Tibial nerve (tissue), 4 donors: ENCODE results near the gene HSPB7. TPM values are rescaled to one million over a fixed set of nuclear protein-coding genes. Genes with fewer than 3 reads are reported as not detected.
"Not testable (repeated sequence)": the region's sequence is repeated elsewhere in the genome, so short reads cannot be mapped to it uniquely, and the experiment has no call there.

ENCODE experiments used
- DNase-seq, 2 donors: peaks; one replicate each; pipeline ENCODE4 v3.0.0-alpha.2; 2019; ENCODE audit warnings: low spot score in 2 of 2
- H3K27ac ChIP-seq, 4 donors: fragments of 200-600 bp; sonication (generic) in 3 of 4; one replicate each; pipeline ENCODE4 v1.5.1; 2017 to 2019; ENCODE audit warnings: mild to moderate bottlenecking in 1 of 4
- H3K27me3 ChIP-seq, 2 donors: fragments of 200-600 bp; sonication (generic) in 1 of 2; one replicate each; pipeline versions ENCODE4 v1.5.1 to v1.6.0; 2017 to 2019
- H3K36me3 ChIP-seq, 3 donors: fragments of 200-600 bp; sonication (generic); one replicate each; pipeline ENCODE4 v1.5.1; 2018 to 2019
- H3K4me1 ChIP-seq, 4 donors: fragments of 200-600 bp; sonication (generic) in 3 of 4; one replicate each; pipeline ENCODE4 v1.5.1; 2017 to 2019
- H3K4me3 ChIP-seq, 4 donors: fragments of 200-600 bp; sonication (generic) in 3 of 4; one replicate each; pipeline ENCODE4 v1.5.1; 2017 to 2019; ENCODE audit warnings: mild to moderate bottlenecking in 1 of 4, moderate library complexity in 1 of 4
- H3K9me3 ChIP-seq, 4 donors: fragments of 200-600 bp; sonication (generic) in 3 of 4; one replicate each; pipeline ENCODE4 v1.5.1; 2017 to 2019
- EP300 ChIP-seq, 2 donors: sonication (generic); formaldehyde crosslinking; IDR thresholded peaks; one replicate each; pipeline ENCODE4 v1.6.1; 2017; ENCODE audit warnings: antibody characterized with exemption in 2 of 2, mild to moderate bottlenecking in 1 of 2
- POLR2A ChIP-seq, 2 donors: fragments of 450-650 bp; IDR thresholded peaks; one replicate each; pipeline ENCODE4 v1.6.1; 2017; ENCODE audit warnings: antibody characterized with exemption in 2 of 2, mild to moderate bottlenecking in 2 of 2, moderate library complexity in 2 of 2
- WGBS, 2 donors: methylation state at CpG; one replicate each; pipeline ENCODE4 v1.1.5; 2018; 5-methylcytosine and 5-hydroxymethylcytosine counted together
- total RNA-seq, 4 donors: library from RNA; depleted of rRNA; stranded (reverse); fragments of >200 nt; gene quantifications; one replicate each; pipeline ENCODE4 v1.1.0, GENCODE V29; 2016
- TF ChIP-seq, protein P1 (sequence below), 5 experiments: fragments of 200-600 bp in 3 of 5; fragments of 450-650 bp in 2 of 5; sonication (generic) in 3 of 5; IDR thresholded peaks; one replicate each; pipeline ENCODE4 v1.5.1; 2016 to 2019; ENCODE audit warnings: antibody characterized with exemption in 5 of 5, mild to moderate bottlenecking in 3 of 5, moderate library complexity in 2 of 5

HSPB7 gene
- total RNA-seq, 4 donors from 2014 or later, result 10.4 to 42.6 (median 27.6) TPM

DNA sequence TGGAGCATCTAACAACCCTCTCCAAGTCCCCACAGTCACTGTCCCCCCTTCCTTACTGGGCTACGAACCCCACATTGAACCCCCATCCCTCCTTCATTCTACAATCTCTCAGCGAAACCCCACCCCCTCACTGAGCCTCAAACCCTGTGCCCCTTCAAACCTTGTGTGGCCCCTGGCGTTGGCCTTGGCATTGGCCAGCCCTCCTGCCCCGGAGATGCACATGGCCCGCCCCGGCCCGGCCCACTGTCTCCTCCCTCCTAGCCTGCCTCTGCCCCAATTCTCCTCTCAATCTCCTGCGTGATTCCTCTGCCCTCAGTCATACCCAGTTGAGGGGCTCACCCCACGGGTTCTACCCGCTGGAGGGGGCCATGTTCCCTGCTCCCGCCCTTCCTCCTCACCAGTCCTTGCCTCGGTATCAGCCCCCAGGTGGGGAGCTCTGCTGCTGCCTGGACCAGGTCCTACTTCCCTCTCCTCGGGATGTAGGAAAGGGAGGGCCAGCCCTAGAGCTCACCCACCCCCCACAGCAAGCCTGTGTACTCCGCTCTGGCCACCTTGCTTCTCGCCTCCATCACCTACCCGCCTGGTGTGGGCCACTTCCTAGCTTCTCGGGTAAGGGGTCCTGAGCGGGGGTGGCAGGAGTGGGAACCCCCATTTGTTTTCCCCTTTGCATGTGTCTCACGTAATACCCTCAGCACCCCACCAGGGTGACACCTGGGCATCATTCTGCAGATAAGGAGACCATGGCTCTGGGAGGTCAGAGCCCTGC is 10.6 kb upstream of the HSPB7 start:
- TF ChIP-seq EP300 (IDR thresholded peaks at IDR 0.05), result no peak
- TF ChIP-seq POLR2A (IDR thresholded peaks at IDR 0.05), result no peak
- TF ChIP-seq, protein P1, sequence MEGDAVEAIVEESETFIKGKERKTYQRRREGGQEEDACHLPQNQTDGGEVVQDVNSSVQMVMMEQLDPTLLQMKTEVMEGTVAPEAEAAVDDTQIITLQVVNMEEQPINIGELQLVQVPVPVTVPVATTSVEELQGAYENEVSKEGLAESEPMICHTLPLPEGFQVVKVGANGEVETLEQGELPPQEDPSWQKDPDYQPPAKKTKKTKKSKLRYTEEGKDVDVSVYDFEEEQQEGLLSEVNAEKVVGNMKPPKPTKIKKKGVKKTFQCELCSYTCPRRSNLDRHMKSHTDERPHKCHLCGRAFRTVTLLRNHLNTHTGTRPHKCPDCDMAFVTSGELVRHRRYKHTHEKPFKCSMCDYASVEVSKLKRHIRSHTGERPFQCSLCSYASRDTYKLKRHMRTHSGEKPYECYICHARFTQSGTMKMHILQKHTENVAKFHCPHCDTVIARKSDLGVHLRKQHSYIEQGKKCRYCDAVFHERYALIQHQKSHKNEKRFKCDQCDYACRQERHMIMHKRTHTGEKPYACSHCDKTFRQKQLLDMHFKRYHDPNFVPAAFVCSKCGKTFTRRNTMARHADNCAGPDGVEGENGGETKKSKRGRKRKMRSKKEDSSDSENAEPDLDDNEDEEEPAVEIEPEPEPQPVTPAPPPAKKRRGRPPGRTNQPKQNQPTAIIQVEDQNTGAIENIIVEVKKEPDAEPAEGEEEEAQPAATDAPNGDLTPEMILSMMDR (IDR thresholded peaks at IDR 0.05), result no peak
- H3K27ac ChIP-seq, result no peak overlapping the region
- WGBS, 2 donors, result 56 to 59% methylated on average over 19 of the region's 19 CpGs
- no peak for DNase-seq
- no peaks in the 10 kb centered on the region for H3K9me3 ChIP-seq
- no peaks in the 10 kb centered on the region for H3K36me3 ChIP-seq
- no peak overlapping the region for H3K4me3 ChIP-seq
- H3K4me1 ChIP-seq, result peaks cover 0 to 20% (median 8%) of the 10 kb centered on the region in 4 donors
- peaks cover 0 to 35% of the 10 kb centered on the region in 2 donors for H3K27me3 ChIP-seq

DNA sequence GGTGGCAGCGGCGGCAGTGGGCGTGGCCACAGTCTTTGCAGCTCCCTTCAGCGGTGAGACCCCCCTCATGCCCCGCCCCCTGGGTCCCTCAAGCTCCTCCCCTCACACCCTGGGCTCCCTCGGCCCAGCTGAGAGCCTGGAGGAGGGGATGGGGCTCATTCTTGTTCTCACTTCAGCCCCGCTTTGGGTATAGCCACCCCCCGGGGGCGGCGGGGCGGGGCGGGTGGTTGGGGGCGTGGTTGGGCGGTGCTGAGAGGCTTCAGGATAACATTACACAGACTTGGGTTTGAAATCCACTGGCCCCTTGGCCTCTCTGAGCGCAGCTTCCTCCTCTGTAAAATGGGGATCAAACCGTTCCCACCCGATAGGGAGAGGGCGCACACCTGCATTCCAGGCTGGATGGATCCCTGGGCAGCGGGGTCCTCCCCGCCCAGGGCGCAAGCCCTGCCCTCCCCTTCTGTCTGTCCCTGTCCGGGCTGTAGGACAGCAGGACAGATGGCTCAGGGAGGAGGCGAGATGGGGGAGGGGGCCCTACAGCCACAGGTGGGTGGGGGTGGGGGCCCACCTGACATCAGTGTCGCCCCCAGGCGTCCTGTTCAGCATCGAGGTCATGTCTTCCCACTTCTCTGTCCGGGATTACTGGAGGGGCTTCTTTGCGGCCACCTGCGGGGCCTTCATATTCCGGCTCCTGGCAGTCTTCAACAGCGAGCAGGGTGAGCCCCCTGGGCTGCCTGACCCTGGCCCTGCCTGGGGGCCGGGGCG is 9.1 kb upstream of the HSPB7 start:
- TF ChIP-seq EP300 (IDR thresholded peaks at IDR 0.05) (no peak), POLR2A (IDR thresholded peaks at IDR 0.05) (no peak)
- TF ChIP-seq, protein P1 (IDR thresholded peaks at IDR 0.05), result no peak
- Histone ChIP-seq H3K4me3 (peak overlapping the region in 3 of 4 donors; percentile 3 to 37 (median 18)), H3K27ac (no peak overlapping the region), H3K9me3 (no peaks in the 10 kb centered on the region), H3K36me3 (no peaks in the 10 kb centered on the region), H3K27me3 (peaks cover 0 to 35% of the 10 kb centered on the region in 2 donors), H3K4me1 (peaks cover 0 to 12% (median 8%) of the 10 kb centered on the region in 4 donors)
- WGBS, 2 donors, result 10 to 16% methylated on average over 17 to 19 of the region's 33 CpGs
- DNase-seq, result no peak

DNA sequence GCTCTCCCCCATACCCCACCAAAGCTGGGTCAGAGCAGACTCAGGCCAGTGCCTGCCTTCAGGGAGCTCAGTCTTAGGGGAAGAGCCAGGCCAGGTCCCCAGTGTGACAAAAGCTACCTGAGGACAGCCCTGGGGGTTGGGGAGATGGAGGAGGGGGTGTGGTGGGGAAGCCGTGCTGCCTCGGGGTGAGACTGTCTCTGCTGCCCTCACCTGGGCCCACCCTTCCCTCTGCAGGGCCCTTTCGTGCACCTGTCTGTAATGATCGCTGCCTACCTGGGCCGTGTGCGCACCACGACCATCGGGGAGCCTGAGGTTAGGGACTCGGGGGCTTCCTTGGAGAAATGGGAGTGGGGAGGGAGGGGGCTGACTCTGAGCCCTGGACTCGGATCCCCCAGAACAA is 8.5 kb upstream of the HSPB7 start:
- H3K36me3 ChIP-seq, DNase-seq, H3K27ac ChIP-seq, H3K4me3 ChIP-seq, H3K9me3 ChIP-seq: not testable (repeated sequence)
- peaks cover 0 to 35% of the 10 kb centered on the region in 2 donors for H3K27me3 ChIP-seq
- H3K4me1 ChIP-seq, result peaks cover 0 to 12% (median 8%) of the 10 kb centered on the region in 4 donors
- WGBS, 2 donors, result 15 to 21% methylated on average over 4 to 9 of the region's 10 CpGs

DNA sequence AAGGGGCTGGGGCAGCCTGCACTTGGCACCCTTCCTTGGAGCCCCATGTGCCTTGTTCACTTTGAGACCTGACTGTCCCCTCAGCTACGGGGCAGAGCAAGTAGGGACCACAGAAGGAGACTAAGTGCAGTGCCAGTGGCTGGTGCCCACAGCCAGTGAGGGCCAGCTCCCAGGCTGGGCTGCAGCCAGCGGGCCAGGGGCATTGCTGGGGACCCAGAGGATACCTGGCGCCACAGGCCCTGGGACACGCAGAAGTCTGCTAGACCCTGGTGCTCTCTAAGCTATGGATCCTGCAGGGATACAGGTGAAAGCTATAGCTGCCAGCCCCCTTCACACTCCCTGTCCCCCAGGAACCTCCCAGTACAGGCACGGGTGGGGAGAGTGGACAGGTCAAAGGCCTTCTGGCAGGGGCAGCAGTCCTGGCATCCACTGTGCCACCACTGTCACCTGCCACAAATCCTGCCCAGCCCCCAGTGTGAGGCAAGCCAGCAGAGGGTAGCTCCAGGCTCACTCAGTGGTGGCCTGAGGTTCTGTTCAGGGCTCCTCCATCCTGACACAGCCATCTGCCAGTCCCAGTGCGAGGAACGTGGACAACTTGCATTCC is 5.3 kb upstream of the HSPB7 start:
- H3K27me3 ChIP-seq, result peaks cover 0 to 13% of the 10 kb centered on the region in 2 donors
- H3K4me3 ChIP-seq, result no peak overlapping the region
- H3K27ac ChIP-seq, result no peak overlapping the region
- no peaks in the 10 kb centered on the region for H3K36me3 ChIP-seq
- no peaks in the 10 kb centered on the region for H3K9me3 ChIP-seq
- no peak for DNase-seq
- peaks cover 0 to 32% (median 19%) of the 10 kb centered on the region in 4 donors for H3K4me1 ChIP-seq
- TF ChIP-seq EP300 (IDR thresholded peaks at IDR 0.05) (no peak), POLR2A (IDR thresholded peaks at IDR 0.05) (no peak)
- TF ChIP-seq, protein P1 (IDR thresholded peaks at IDR 0.05), result no peak
- 57 to 67% methylated on average over 5 to 6 of the region's 7 CpGs for WGBS, 2 donors

DNA sequence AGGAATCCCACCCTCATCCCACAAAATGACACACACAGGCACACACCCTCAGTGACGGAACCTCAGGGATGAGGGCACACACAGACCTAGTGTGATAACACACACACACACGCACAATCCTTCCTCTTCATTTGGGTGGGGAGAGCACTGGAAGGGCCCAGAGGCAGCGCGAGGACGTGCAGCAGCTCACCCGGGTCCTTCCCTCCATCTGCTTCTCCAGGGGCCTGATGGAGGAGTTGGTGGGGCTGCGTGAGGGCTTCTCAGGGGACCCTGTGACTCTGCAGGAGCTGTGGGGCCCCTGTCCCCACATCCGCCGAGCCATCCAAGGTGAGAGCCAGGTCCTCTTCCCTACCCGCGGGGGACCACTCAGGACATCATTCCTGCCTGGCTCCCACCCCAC is 4.5 kb upstream of the HSPB7 start:
- no peak overlapping the region for H3K27ac ChIP-seq
- TF ChIP-seq EP300 (IDR thresholded peaks at IDR 0.05) (no peak), POLR2A (IDR thresholded peaks at IDR 0.05) (no peak)
- TF ChIP-seq, protein P1 (IDR thresholded peaks at IDR 0.05), result no peak
- no peak overlapping the region for H3K4me3 ChIP-seq
- no peak for DNase-seq
- 80 to 82% methylated on average over 5 to 11 of the region's 11 CpGs for WGBS, 2 donors
- peaks cover 0 to 38% (median 21%) of the 10 kb centered on the region in 4 donors for H3K4me1 ChIP-seq
- no peaks in the 10 kb centered on the region for H3K9me3 ChIP-seq
- no peaks in the 10 kb centered on the region for H3K36me3 ChIP-seq
- H3K27me3 ChIP-seq, result peaks cover 0 to 8% of the 10 kb centered on the region in 2 donors
